Panc1 (cell line): ENCODE measurements around the gene ZG16. TPM values are rescaled to one million over a fixed set of nuclear protein-coding genes. Genes with fewer than 3 reads are reported as not detected.

Experiments
- ATAC-seq: fragments of 200-7000 bp; cut with Tn5 transposase; 2 replicates; pipeline ENCODE4 v1.9.1; 2020; ENCODE audit warnings: mild to moderate bottlenecking, moderate library complexity
- BruUV-seq: library from RNA; stranded (reverse); fragments of 400-500 nt; replicated peaks from 2 replicates; lab custom pipeline; 2021; lab: Mats Ljungman, UMichigan
- CTCF ChIA-PET: fragments of 300-600 bp; sonication (Branson Sonifier 250); formaldehyde crosslinking; loops from one replicate; lab custom pipeline; 2022; ENCODE audit warnings: antibody characterized with exemption; lab: Charles Lee
- POLR2A ChIA-PET: fragments of 300-600 bp; sonication (Branson Sonifier 250); formaldehyde crosslinking; loops from one replicate; lab custom pipeline; 2022; ENCODE audit warnings: antibody characterized with exemption; lab: Charles Lee
- DNase-seq: peaks from one replicate; pipeline ENCODE4 v3.0.0-alpha.2; 2010; ENCODE audit warnings: low read depth, low spot score
- H3K27ac ChIP-seq: 2 replicates; pipeline ENCODE4 v1.5.1; 2011; ENCODE audit warnings: mild to moderate bottlenecking, low read length, inconsistent platforms
- H3K27me3 ChIP-seq: fragments of 200-500 bp; sonication (Bioruptor generic); 2 replicates; pipeline ENCODE4 v1.6.0; 2014; ENCODE audit warnings: low read length, inconsistent platforms; ENCODE audit not compliant: control insufficient read depth, insufficient read depth
- H3K36me3 ChIP-seq: fragments of 200-500 bp; sonication (Bioruptor generic); 2 replicates; pipeline ENCODE4 v1.5.1; 2014; ENCODE audit warnings: inconsistent platforms, mild to moderate bottlenecking, low read length, moderate library complexity; ENCODE audit not compliant: control insufficient read depth, insufficient read depth
- H3K4me1 ChIP-seq: 2 replicates; pipeline ENCODE4 v1.5.1; 2011; ENCODE audit warnings: inconsistent platforms, mild to moderate bottlenecking, low read length, moderate library complexity; ENCODE audit not compliant: control insufficient read depth, insufficient read depth
- H3K4me3 ChIP-seq, 2 experiments: 2 replicates each; pipeline ENCODE4 v1.5.1; 2011 to 2012; ENCODE audit warnings: low read depth in 2 of 2, low read length in 2 of 2, mild to moderate bottlenecking in 2 of 2, inconsistent platforms in 1 of 2, moderate library complexity in 1 of 2
- H3K9me3 ChIP-seq: fragments of 200-500 bp; sonication (Bioruptor generic); 2 replicates; pipeline ENCODE4 v1.5.1; 2014; ENCODE audit warnings: low read depth, mild to moderate bottlenecking, inconsistent platforms, low read length, moderate library complexity; ENCODE audit not compliant: control insufficient read depth, insufficient read depth
- CTCF ChIP-seq: fragments of 450-650 bp; IDR thresholded peaks from 2 replicates; pipeline ENCODE4 v1.5.1; 2017; ENCODE audit warnings: mild to moderate bottlenecking
- POLR2AphosphoS5 ChIP-seq: IDR thresholded peaks from 2 replicates; pipeline ENCODE4 v1.6.1; 2012; ENCODE audit warnings: mild to moderate bottlenecking, low read depth, low read length, moderate library complexity
- REST ChIP-seq, 2 experiments: IDR thresholded peaks; 2 replicates each; pipeline ENCODE4 v1.6.1; 2011 to 2012; ENCODE audit warnings: low read depth in 2 of 2, control low read depth in 1 of 2, low read length in 1 of 2, mild to moderate bottlenecking in 1 of 2, moderate library complexity in 1 of 2; ENCODE audit not compliant: insufficient read depth in 1 of 2
- SIN3A ChIP-seq: IDR thresholded peaks from 2 replicates; pipeline ENCODE4 v1.6.1; 2012; ENCODE audit warnings: low read depth, mild to moderate bottlenecking, low read length, moderate library complexity, borderline replicate concordance; ENCODE audit not compliant: insufficient read depth
- TCF7L2 ChIP-seq: IDR thresholded peaks from 2 replicates; pipeline ENCODE4 v1.6.1; 2011; ENCODE audit warnings: mild to moderate bottlenecking, low read depth, low read length, inconsistent platforms
- in situ Hi-C: cut with HindIII; loops from 2 replicates; pipeline ENCODE4 v1.10.0; 2016; ENCODE audit warnings: low sequenced_read_pairs, low pct_unique_long_range_greater_than_20kb
- intact Hi-C: fragments of 100-400 bp; cut with micrococcal nuclease; formaldehyde crosslinking; loops from one replicate; pipeline ENCODE4 v1.10.0; 2022; ENCODE audit not compliant: unreplicated experiment
- total RNA-seq: library from RNA; stranded (reverse); gene quantifications from one replicate; pipeline ENCODE4 v1.2.1, GENCODE V29; 2021; ENCODE audit not compliant: unreplicated experiment

Gene ZG16
- total RNA-seq, 1 experiment from 2014 or later = not detected

- in situ Hi-C loops (no loop called here), intact Hi-C loops (no loop called here)
- ChIA-PET CTCF (no interaction called here), POLR2A (no interaction called here)
- ATAC-seq (no peak), DNase-seq (no peak)
- H3K27ac ChIP-seq = no peak overlapping the region
- no peaks in the 10 kb centered on the region for H3K9me3 ChIP-seq
- BruUV-seq = no TSS peak
- no peak overlapping the region for H3K4me3 ChIP-seq
- H3K27me3 ChIP-seq = no peaks in the 10 kb centered on the region
- no peaks in the 10 kb centered on the region for H3K36me3 ChIP-seq
- TF ChIP-seq REST (IDR thresholded peaks at IDR 0.05; ENCODE audit: insufficient read depth in 1 of 2, low read depth in 2 of 2, low read length in 1 of 2) = no peak
- no peak for TF ChIP-seq CTCF
- H3K4me1 ChIP-seq = no peaks in the 10 kb centered on the region
Observed at GRCh38 chr16:29761882-29762281, 16.2 kb upstream of the ZG16 start.

- TF ChIP-seq POLR2AphosphoS5 (no peak), REST (IDR thresholded peaks at IDR 0.05; ENCODE audit: insufficient read depth in 1 of 2, low read depth in 2 of 2, low read length in 1 of 2) (no peak), TCF7L2 (no peak), SIN3A (no peak), CTCF (no peak)
- intact Hi-C loops = no loop called here
- H3K9me3 ChIP-seq = no peaks in the 10 kb centered on the region
- no TSS peak for BruUV-seq
- ChIA-PET CTCF (no interaction called here), POLR2A (no interaction called here)
- no peaks in the 10 kb centered on the region for H3K4me1 ChIP-seq
- no peak for ATAC-seq
- H3K4me3 ChIP-seq = no peak overlapping the region
- no peaks in the 10 kb centered on the region for H3K27me3 ChIP-seq
- H3K36me3 ChIP-seq = no peaks in the 10 kb centered on the region
- DNase-seq = no peak
- in situ Hi-C loops = no loop called here
- H3K27ac ChIP-seq = no peak overlapping the region
Observed at GRCh38 chr16:29763326-29763725, 14.7 kb upstream of the ZG16 start.
